Effector memory CD4-positive, alpha-beta T cell (primary cell): ENCODE measurements around the gene GRAMD2A.

Experiments used
- DNase-seq, 3 donors: peaks; one replicate each; pipeline ENCODE4 v3.0.0-alpha.2; 2020
- H3K27ac ChIP-seq: 2 replicates; pipeline ENCODE4 v1.7.0; 2013; ENCODE audit warnings: mild to moderate bottlenecking, low read length, moderate library complexity; ENCODE audit not compliant: insufficient read depth, poor library complexity, severe bottlenecking
- H3K27me3 ChIP-seq: replicated peaks from 2 replicates; pipeline ENCODE4 v1.7.0; 2013; ENCODE audit warnings: mild to moderate bottlenecking, low read length; ENCODE audit not compliant: insufficient read depth, control insufficient read depth, poor library complexity, severe bottlenecking
- H3K36me3 ChIP-seq: 2 replicates; pipeline ENCODE4 v1.7.0; 2013; ENCODE audit warnings: mild to moderate bottlenecking, low read length, moderate library complexity; ENCODE audit not compliant: control insufficient read depth, insufficient read depth
- H3K4me1 ChIP-seq: 2 replicates; pipeline ENCODE4 v1.7.0; 2013; ENCODE audit warnings: low read length, mild to moderate bottlenecking; ENCODE audit not compliant: control insufficient read depth, insufficient read depth, poor library complexity, severe bottlenecking
- H3K4me3 ChIP-seq: 2 replicates; pipeline ENCODE4 v1.7.0; 2013; ENCODE audit warnings: low read length, low read depth, mild to moderate bottlenecking; ENCODE audit not compliant: insufficient read depth, poor library complexity, severe bottlenecking
- H3K9me3 ChIP-seq: 2 replicates; pipeline ENCODE4 v1.7.0; 2013; ENCODE audit warnings: mild to moderate bottlenecking, low read length, moderate library complexity; ENCODE audit not compliant: control insufficient read depth

The GRAMD2A gene

DNA sequence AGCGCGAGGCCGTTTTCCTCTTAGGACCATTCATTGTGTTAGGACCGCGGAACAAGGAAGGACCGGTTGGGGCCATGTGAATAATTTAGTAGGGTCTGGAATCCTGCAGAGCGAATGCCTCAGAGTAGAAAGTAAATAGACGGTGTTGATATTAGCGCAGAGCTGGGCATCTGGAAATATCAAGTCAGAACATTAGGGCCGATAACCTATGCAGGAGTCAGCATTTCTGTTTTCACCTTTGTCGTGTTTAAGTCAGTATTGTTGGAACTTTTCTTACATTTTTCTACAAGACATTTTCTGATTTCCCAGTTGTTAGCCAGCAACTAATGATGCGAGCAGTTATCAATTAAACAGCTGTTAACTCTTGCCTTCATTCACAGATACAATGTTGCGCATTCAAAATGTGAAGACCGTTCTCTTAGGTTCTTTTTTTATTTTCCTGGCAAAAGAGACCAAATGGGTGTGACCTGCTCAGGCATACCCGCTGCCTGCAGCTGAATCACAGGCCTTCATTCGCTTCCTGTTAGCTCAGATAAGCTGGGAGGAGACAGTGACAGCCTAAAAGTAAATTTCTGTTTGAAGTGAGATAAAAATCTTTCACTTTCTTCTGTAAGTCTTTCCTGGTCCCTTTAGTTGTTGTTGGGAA lies 34.4 kb upstream of the GRAMD2A start:
- Histone ChIP-seq H3K27ac (peak overlapping the region; percentile 93), H3K4me3 (peak overlapping the region; percentile 86), H3K27me3 (no peaks in the 10 kb centered on the region), H3K4me1 (peaks cover 46% of the 10 kb centered on the region), H3K9me3 (no peaks in the 10 kb centered on the region), H3K36me3 (no peaks in the 10 kb centered on the region)
- peak; percentile 36 to 56 (median 45) for DNase-seq

DNA sequence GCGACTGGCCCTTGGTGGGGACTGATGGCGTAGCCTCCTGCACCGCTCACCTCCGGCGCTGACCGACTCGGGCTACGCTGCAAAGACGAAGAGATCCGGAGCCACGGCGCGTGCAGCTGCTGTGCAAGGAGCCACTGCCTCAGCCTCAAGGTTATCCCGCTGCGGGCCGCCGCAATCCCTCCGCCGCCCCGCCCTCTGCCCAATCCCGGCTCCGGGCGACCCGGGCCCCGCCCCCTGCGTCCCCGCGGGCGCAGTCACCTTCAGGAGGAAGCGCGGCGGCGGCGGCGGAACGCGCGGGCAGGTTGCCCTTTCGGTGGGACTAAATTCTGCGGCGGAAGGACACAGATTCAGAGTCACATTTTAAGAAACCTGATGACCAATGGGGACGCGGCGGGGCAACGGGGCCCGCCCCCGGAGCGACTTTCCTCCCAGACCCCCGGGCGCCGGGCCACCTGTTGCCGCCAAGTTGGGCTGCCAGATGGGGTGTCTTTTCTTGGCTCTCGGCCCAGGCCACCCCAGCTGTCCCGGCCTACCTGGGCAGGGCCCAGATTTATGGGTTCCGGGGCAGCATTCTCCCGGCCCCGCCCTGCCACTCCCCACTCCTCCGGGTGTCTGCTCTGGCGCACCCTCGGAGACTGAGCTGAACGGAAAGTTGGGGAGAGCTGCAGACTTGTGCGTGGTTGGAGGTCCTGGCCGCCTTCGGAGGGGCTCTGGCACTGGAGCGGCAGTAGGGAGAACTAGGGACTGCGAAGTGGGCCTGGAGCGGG lies 33.7 kb upstream of the GRAMD2A start, which contains the start of gene PKM:
PKM (minus strand) TSS at position 125 of the 767 bp plus-strand sequence. CDS start 12,093 bp downstream, outside the sequence.
- H3K36me3 ChIP-seq = no peaks in the 10 kb centered on the region
- no peaks in the 10 kb centered on the region for H3K27me3 ChIP-seq
- peaks cover 45% of the 10 kb centered on the region for H3K4me1 ChIP-seq
- H3K27ac ChIP-seq = peak within 1 kb of the TSS; percentile 93
- DNase-seq = peak; percentile 85 to 88 (median 87)
- no peaks in the 10 kb centered on the region for H3K9me3 ChIP-seq
- peak within 1 kb of the TSS; percentile 86 for H3K4me3 ChIP-seq

DNA sequence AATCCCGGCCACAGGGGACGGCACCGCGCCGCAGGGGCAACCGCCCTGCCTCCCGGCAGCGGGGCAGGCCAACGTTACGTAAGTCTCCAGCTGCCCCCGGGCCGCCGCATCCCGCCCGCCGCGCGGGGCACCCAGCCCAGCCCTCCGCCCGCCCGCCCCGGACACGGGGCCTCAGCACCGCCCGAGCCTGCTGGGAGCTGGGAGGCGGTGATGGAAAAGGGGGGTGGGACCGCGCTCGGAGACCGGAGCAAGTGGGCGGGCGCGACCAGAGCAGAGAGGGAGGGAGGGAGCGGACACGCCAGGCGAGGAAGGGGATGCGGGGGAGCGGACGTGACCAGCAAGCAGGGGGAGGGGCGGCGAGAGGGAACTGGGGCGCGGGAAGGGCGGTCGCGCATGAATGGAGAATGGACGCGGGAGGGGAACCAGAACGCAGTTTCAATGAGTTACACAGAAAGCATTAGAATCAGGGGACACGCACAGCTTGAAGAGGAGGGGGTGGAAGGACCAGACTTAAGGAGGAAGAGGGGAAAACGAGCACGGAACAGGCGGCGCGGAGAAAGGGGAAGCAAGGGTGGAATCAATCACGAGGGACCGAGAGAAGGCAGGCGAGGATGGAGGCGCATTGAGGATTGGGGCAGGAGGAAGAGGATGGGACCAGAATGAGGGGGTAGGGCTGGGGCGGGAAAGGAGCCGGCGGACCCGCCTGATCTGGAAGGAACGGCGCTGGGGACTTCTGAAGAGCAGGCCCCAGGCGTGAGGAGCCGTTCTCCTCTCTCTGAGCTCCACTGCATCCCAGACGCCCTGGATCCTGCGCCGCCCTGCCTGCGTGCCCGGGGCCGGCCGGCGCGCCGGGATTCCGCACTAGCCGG lies 32.8 kb upstream of the GRAMD2A start:
- Histone ChIP-seq H3K4me1 (peaks cover 45% of the 10 kb centered on the region), H3K27ac (peak overlapping the region; percentile 93), H3K36me3 (peaks cover 4% of the 10 kb centered on the region), H3K27me3 (no peaks in the 10 kb centered on the region), H3K9me3 (no peaks in the 10 kb centered on the region), H3K4me3 (peak overlapping the region; percentile 86)
- peak; percentile 42 to 64 (median 43) for DNase-seq

GRCh38 chr15:72229947-72230196 lies 32.3 kb upstream of the GRAMD2A start:
- H3K27me3 ChIP-seq = no peaks in the 10 kb centered on the region
- no peak for DNase-seq
- H3K4me3 ChIP-seq = peak overlapping the region; percentile 86
- H3K27ac ChIP-seq = peak overlapping the region; percentile 93
- H3K9me3 ChIP-seq = no peaks in the 10 kb centered on the region
- H3K4me1 ChIP-seq = peaks cover 45% of the 10 kb centered on the region
- peaks cover 6% of the 10 kb centered on the region for H3K36me3 ChIP-seq

GRCh38 chr15:72229076-72229946 lies 31.7 kb upstream of the GRAMD2A start:
- Histone ChIP-seq H3K9me3 (no peaks in the 10 kb centered on the region), H3K36me3 (peaks cover 8% of the 10 kb centered on the region), H3K27ac (peak overlapping the region; percentile 93), H3K4me3 (peak overlapping the region; percentile 86), H3K27me3 (no peaks in the 10 kb centered on the region), H3K4me1 (peaks cover 45% of the 10 kb centered on the region)
- DNase-seq = peak; percentile 19 to 40 (median 27)

GRCh38 chr15:72227720-72228119 lies 30.1 kb upstream of the GRAMD2A start:
- H3K27me3 ChIP-seq = no peaks in the 10 kb centered on the region
- H3K36me3 ChIP-seq = peaks cover 10% of the 10 kb centered on the region
- no peak for DNase-seq
- peaks cover 42% of the 10 kb centered on the region for H3K4me1 ChIP-seq
- no peaks in the 10 kb centered on the region for H3K9me3 ChIP-seq
- H3K4me3 ChIP-seq = peak overlapping the region; percentile 31
- H3K27ac ChIP-seq = peak overlapping the region; percentile 93

DNA sequence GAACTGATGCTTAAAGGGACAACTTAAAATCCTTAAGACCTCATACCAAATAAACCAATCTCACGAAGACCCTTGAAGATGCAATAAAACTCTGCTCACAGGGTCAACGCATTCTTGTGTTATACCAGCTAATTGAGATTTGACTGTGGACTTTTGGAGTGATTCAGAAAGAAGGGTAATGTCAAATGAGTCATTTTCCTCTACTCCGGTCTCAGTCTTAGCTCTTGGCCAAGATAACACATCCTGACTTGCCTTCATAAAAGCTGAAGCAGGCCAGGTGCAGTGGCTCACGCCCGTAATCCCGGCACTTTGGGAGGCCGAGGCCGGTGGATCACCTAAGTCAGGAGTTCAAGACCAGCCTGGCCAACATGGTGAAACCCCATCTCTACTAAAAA lies 29.6 kb upstream of the GRAMD2A start:
- no peak overlapping the region for H3K4me3 ChIP-seq
- peaks cover 36% of the 10 kb centered on the region for H3K4me1 ChIP-seq
- H3K9me3 ChIP-seq = no peaks in the 10 kb centered on the region
- no peaks in the 10 kb centered on the region for H3K27me3 ChIP-seq
- peak in 2 of 3 donors; percentile 11 to 13 for DNase-seq
- H3K36me3 ChIP-seq = peaks cover 10% of the 10 kb centered on the region
- peak overlapping the region; percentile 93 for H3K27ac ChIP-seq

DNA sequence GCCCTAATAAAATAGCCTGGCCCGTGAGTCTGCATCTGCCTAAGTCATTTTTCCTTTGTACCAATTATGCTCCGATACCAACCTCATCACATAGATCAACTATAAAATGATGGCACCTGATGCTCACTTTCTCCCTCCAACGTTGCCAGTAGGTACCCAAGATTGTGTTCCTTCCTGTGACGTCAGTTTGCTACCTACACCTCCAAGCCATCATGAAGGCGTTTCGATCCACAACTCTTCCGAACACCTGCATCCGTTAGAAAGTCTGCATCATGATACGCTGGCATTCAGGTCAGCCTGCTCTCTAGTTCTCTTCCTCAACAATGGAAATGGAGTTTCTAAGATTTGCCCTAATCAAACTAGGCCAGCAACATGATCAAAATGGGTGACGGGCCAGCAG lies 25.7 kb upstream of the GRAMD2A start:
- H3K9me3 ChIP-seq = no peaks in the 10 kb centered on the region
- H3K4me3 ChIP-seq = no peak overlapping the region
- H3K27ac ChIP-seq = no peak overlapping the region
- DNase-seq = no peak
- H3K27me3 ChIP-seq = no peaks in the 10 kb centered on the region
- peaks cover 16% of the 10 kb centered on the region for H3K4me1 ChIP-seq
- H3K36me3 ChIP-seq = peaks cover 34% of the 10 kb centered on the region

DNA sequence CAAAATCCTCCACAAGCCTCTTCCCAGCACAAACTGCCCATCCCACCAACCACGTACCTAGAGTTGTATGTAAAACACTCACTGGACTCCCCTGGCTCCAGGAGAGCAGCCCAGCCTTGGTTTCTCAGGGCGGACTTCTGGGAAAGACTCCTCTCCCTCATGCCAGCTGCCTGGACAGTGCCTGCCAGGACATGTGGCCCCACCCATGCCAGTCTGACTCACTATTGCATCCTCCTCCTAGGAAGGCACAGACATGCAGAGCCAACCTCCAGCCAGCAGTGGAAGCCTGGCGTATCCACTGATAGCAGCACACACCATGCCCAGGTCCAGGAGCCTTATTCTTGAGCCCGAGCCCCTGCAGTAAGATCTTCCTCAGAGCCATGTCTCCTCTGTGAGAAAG lies 24.8 kb upstream of the GRAMD2A start:
- peaks cover 43% of the 10 kb centered on the region for H3K36me3 ChIP-seq
- no peak overlapping the region for H3K4me3 ChIP-seq
- H3K9me3 ChIP-seq = no peaks in the 10 kb centered on the region
- DNase-seq = no peak
- H3K4me1 ChIP-seq = peaks cover 10% of the 10 kb centered on the region
- no peaks in the 10 kb centered on the region for H3K27me3 ChIP-seq
- peak overlapping the region; percentile 21 for H3K27ac ChIP-seq
